Measurements from ENCODE around the gene RNU2-1.

DNA sequence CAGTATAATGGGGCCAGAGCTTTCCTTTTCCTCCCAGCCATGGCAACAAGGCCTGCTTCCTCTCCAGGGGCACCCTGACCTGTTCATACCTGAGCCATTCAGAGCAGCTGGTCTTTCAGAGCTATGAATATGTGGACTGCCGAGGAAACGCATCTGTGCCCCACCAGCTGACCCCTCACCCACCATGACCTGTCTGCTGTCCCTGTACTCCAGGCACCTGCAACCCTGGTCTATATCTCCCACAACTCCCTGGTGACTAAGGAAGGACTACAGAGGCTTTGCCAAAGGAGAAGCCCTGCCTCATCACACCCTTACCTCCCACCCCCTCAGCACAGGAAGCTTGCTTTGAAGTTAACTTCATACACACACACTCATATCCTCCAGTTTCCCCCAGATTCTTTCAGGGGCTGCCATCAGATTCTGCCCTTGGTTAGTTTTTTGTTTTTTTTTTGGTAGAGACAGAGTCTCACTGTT lies 16.1 kb downstream of the RNU2-1 start:
- TF ChIP-seq, protein P1, sequence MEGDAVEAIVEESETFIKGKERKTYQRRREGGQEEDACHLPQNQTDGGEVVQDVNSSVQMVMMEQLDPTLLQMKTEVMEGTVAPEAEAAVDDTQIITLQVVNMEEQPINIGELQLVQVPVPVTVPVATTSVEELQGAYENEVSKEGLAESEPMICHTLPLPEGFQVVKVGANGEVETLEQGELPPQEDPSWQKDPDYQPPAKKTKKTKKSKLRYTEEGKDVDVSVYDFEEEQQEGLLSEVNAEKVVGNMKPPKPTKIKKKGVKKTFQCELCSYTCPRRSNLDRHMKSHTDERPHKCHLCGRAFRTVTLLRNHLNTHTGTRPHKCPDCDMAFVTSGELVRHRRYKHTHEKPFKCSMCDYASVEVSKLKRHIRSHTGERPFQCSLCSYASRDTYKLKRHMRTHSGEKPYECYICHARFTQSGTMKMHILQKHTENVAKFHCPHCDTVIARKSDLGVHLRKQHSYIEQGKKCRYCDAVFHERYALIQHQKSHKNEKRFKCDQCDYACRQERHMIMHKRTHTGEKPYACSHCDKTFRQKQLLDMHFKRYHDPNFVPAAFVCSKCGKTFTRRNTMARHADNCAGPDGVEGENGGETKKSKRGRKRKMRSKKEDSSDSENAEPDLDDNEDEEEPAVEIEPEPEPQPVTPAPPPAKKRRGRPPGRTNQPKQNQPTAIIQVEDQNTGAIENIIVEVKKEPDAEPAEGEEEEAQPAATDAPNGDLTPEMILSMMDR (IDR thresholded peaks at IDR 0.05), result no peak
- no peak for TF ChIP-seq EZH2 (IDR thresholded peaks at IDR 0.05; ENCODE audit: borderline replicate concordance, insufficient read depth, low read depth, low read length, poor library complexity, severe bottlenecking)

Data from B cell (primary cell).